ENCODE measurements around the gene AJUBA.
"Not testable (repeated sequence)": the region's sequence is repeated elsewhere in the genome, so short reads cannot be mapped to it uniquely, and the experiment has no call there.

The AJUBA gene

DNA sequence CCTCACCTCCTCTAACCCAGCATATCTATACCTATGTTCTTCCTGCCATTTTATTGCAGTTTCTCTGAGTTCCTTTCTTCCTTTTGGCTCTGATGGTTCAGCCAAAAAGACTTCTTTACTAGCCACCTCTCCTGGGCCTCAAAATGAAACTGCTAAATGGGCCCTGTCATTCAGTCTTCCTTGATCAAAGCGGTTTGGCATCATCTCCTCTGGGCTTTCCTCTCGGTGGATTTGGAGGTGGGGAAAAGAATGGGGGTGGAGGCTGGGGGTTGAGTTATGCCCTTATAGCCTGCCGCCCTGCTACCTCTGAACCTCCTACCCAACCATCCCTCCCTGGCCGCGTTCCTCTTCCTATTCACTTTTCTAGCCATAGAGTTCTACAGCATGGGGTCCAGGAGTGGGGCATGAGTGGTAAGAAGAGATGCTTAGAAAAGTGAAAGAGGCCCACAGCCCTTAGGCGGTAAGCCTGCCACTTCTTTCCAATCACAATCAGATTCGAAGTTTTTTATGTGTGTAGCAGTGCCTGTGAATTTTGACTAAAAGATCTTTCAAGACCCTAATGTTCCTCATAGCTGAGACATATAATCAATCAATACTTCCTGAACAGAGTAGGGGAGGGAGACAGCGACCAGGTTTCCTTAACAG, 2.5 kb downstream of the AJUBA start:
- DNase-seq (ENCODE audit: low spot score): no peak

- DNase-seq (ENCODE audit: low spot score): no peak
These were observed 3.2 kb downstream of the AJUBA start for GRCh38 chr14:22978981-22979671.

- no peak for DNase-seq (ENCODE audit: low spot score)
These were observed 3.9 kb downstream of the AJUBA start for GRCh38 chr14:22978487-22978837.

GRCh38 chr14:22977684-22978486, 4.5 kb downstream of the AJUBA start:
- no peak for DNase-seq (ENCODE audit: low spot score)

DNA sequence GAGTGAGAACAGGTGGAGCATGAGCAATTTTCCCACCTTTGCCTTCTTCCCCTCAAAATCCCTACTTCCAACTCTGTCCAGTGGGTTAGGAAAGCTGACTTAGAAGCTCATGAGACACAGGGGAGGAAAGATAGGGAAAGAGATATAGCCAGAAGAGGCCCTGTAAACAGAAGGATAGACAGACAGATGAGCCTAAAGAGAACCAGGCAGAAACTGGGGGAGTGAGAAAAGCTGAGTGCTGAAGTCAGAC, 5.0 kb downstream of the AJUBA start:
- no peak for DNase-seq (ENCODE audit: low spot score)

GRCh38 chr14:22976620-22977433, 5.5 kb downstream of the AJUBA start:
- DNase-seq (ENCODE audit: low spot score): no peak

DNA sequence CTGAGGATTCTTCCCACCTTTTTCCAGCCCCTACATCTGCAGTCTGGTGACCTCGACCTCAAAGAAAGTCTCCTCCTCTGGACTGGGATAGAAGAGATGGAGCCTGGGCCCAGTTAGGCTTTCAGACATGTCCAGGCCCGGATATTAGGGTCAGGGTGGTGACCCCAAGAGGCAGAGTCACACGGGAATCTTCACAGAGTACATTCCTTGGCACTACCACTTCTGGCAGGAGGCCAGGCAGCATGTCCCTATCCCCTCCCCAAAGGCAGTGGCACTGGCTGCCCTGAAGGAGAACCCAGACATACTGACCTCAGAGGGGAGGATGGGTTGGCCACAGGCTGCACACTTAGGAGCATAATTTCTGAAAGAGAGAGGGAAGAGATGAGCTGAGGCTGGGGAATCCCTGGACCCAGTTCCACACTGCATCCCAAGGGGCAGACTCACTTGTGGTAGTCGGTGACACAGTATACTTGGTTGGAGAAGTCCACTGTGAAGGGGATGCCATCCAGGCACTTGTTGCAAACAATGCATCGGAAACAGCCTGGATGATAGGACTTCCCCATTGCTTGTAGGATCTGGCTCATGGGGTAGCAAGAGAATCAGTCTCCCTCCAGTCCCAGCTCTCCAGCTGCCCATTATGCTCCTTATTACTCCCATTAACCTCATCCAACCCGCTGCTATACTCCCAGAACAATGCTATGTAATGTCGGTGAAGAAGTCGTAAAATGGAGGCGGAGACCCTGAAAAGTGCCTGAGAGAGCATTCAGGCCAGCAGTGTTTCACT, 7.6 kb downstream of the AJUBA start:
- DNase-seq (ENCODE audit: low spot score): no peak

- peak; percentile 39 for DNase-seq (ENCODE audit: low spot score)
These were observed 8.9 kb downstream of the AJUBA start for GRCh38 chr14:22973217-22974032.

GRCh38 chr14:22972313-22972930, 9.9 kb downstream of the AJUBA start:
- no peak for DNase-seq (ENCODE audit: low spot score)

GRCh38 chr14:22971152-22971551, 11.2 kb downstream of the AJUBA start:
- DNase-seq (ENCODE audit: low spot score): no peak

DNA sequence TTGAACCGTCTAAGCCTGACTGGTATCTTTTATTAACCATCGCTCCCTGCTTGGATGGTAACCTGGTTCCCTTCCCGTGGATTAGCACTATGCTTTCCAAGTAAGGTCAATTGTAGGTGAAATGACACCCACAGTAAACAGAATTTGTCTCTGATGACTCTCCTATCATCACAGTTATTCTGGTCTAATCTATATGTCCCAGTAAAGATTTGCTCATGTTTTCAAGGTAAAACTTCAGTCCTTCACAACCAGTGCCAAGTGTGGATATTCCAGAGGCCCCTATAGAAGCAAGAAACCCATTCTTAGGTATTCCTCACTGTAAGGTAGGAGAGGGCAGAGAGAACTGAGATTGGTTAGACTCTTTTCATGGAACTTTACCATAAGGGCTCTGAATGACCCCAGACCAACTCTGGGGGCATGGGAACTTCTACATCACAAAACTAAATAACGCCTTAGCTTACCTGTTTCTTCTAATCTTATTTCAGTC, 15.5 kb downstream of the AJUBA start:
- no peak for DNase-seq (ENCODE audit: low spot score)

- DNase-seq (ENCODE audit: low spot score): not testable (repeated sequence)
These were observed 16.2 kb downstream of the AJUBA start for GRCh38 chr14:22965916-22966782.

GRCh38 chr14:22962061-22962676, 20.2 kb downstream of the AJUBA start:
- no peak for DNase-seq (ENCODE audit: low spot score)

DNA sequence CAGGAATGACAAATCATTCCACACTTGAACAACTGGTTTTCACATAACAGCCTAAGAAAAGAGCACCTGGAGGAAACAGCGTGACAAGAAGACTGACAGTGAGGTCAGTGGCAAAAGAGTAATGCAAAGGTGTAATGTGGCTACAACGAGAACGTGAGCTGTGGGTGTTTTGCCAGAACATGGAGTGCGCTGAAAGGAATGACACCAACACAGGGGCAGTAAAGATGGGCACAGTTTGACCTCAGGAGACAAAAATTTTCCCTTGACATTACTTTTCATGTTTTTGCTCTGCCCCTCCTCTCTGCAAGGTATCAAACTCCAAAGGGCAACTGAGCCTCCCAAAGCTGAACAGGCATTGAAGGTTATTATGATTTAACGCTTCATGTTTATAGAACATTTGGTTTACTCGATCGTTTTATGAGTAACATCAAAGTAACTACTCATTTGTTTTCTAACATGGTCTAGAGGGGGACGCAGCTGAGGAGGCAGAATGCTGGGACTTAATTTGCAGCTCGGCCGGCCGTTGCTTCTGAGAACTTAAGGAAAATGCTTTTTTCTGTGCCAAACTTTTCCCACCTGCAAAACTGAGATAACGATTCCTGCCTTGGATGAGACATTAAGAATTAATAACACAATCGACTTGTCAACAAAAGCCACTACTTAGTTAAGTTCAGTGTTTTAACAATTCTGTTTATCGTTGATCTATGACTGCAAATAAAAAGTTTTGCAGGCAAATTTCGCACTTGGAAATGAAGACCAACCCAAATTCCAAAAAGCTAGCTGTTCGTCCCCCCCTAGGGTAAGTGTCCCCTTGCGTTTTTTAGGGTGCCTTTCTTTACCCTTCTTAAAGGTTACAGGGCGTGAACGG, 26.4 kb downstream of the AJUBA start:
- no peak for DNase-seq (ENCODE audit: low spot score)

DNA sequence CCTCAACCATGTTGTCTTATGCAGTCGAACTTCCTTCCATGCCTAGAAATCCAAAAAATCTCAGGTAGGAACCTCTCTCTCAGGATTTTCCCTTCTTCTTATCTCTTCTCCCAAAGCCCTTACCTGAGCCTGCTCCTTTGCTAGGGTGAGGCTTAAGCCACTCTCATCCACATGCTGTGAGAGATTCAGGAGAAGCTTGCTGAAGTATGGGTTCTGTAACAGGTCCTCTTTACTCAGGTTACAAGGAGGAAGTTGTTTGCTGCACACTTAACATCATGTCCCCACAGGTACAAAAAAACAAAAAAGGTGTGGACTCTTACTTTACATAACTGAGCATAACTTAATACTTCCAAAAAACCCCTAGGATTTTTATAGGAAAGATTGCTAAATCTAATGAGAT, 29.9 kb downstream of the AJUBA start:
- DNase-seq (ENCODE audit: low spot score): no peak

DNA sequence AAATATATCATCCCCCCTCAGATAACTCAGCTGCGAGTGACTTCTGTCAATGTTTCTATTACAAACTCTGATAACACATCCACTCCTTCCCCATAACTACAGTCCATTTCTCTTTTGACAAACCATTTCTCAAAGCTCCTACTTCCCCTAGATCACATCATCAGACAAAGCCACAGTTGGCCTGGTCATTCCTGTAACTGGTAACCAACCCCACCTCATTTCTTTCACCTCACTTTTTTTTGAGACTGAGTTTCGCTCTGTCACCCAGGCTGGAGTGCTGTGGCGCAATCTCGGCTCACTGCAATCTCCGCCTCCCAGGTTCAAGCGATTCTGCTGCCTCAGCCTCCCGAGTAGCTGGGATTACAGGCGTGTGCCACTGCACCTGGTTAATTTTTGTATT, 30.6 kb downstream of the AJUBA start:
- DNase-seq (ENCODE audit: low spot score): not testable (repeated sequence)

DNA sequence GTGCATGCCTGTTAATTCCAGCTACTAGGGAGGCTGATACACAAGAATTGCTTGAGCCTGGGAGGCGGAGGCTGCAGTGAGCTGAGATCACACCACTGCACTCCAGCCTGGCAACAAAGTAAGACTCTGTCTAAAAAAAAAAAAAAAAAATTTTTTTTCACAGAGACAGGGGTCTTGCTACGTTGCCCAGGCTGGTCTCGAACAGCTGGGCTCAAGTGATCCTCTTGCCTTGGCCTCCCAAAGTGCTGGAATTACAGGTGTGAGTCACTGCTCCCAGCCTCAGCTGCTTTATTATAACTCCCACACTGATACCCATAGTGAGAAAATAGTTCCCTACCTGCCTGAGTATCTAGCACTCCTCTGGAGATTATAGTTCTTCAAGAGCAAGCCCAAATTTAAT, 36.7 kb downstream of the AJUBA start:
- DNase-seq (ENCODE audit: low spot score): no peak

DNA sequence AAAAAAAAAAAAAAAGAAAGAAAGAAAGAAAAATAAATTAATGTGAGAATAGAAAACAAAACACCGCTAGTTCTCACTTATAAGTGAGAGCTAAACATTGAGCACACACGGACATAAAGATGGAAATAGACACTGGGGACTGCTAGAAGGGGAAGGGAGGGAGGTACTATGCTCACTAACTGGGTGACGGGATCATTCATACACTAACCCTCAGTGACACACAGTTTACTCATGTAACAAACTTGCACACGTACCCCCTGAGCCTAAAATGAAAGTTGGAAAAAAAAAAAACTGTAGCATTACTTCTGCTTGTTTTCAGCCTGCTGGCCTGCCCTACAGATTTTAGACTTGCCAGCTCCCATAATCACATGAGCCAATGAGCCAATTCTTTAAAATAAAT, 42.7 kb downstream of the AJUBA start:
- no peak for DNase-seq (ENCODE audit: low spot score)
